ENCODE results near the gene CDK14.

DNA sequence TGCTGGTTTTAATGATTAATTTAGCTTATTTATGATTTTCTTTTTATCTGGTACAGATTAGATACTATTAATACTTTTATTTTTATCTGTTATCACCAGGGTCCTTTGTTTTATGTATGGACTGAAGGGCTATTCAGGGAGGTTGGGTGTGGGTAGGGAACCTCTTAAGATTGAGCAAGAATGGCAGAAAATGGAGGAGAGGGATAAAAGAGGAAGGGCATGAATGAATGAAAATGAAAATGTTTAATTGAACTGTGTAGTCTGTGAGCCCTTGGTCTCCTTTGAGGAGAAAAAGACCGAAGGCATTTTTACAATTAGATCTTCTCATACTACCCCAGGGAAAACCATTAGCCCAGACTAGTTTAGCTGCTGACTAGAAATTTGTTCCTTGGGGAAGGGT, 93.1 kb downstream of the CDK14 start:
- TF ChIP-seq, protein P1, sequence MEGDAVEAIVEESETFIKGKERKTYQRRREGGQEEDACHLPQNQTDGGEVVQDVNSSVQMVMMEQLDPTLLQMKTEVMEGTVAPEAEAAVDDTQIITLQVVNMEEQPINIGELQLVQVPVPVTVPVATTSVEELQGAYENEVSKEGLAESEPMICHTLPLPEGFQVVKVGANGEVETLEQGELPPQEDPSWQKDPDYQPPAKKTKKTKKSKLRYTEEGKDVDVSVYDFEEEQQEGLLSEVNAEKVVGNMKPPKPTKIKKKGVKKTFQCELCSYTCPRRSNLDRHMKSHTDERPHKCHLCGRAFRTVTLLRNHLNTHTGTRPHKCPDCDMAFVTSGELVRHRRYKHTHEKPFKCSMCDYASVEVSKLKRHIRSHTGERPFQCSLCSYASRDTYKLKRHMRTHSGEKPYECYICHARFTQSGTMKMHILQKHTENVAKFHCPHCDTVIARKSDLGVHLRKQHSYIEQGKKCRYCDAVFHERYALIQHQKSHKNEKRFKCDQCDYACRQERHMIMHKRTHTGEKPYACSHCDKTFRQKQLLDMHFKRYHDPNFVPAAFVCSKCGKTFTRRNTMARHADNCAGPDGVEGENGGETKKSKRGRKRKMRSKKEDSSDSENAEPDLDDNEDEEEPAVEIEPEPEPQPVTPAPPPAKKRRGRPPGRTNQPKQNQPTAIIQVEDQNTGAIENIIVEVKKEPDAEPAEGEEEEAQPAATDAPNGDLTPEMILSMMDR (conservative IDR thresholded peaks at IDR 0.05; ENCODE audit: low read length): no peak
- no peak for TF ChIP-seq EZH2phosphoT487 (IDR thresholded peaks at IDR 0.05; ENCODE audit: borderline replicate concordance)

Data from Loucy (cell line).